Loucy (cell line): ENCODE measurements around the gene MAPK7.

Experiments
- EZH2phosphoT487 ChIP-seq: fragments of 200-600 bp; IDR thresholded peaks from 2 replicates; pipeline ENCODE4 v1.6.1; 2018; ENCODE audit warnings: antibody characterized with exemption, mild to moderate bottlenecking, moderate library complexity, borderline replicate concordance
- TF ChIP-seq, protein P1 (sequence below): fragments of 200-600 bp; sonication (generic); conservative IDR thresholded peaks from 2 replicates; pipeline ENCODE4 v1.5.1; 2014; ENCODE audit warnings: mild to moderate bottlenecking, antibody characterized with exemption, low read length

DNA sequence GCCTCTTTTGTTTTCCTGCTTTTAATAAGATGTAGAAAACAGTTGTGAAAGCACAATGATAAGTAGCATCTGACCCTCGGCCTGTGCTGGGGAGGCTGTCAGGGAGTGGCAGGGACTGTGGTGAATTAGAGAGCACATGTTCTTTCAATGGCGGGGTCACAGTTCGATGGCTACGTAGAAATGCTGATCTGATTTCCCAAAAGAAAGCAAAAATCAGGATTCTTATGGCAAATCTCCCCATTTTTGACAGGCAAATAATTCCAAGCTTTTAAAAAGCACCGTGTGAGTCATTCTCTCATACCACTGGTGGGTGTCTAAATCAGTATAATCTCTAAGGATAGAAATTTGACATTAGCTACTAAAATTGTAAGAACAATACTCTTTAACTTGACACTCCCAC lies 4.2 kb upstream of the MAPK7 start:
- TF ChIP-seq, protein P1, sequence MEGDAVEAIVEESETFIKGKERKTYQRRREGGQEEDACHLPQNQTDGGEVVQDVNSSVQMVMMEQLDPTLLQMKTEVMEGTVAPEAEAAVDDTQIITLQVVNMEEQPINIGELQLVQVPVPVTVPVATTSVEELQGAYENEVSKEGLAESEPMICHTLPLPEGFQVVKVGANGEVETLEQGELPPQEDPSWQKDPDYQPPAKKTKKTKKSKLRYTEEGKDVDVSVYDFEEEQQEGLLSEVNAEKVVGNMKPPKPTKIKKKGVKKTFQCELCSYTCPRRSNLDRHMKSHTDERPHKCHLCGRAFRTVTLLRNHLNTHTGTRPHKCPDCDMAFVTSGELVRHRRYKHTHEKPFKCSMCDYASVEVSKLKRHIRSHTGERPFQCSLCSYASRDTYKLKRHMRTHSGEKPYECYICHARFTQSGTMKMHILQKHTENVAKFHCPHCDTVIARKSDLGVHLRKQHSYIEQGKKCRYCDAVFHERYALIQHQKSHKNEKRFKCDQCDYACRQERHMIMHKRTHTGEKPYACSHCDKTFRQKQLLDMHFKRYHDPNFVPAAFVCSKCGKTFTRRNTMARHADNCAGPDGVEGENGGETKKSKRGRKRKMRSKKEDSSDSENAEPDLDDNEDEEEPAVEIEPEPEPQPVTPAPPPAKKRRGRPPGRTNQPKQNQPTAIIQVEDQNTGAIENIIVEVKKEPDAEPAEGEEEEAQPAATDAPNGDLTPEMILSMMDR = no peak
- TF ChIP-seq EZH2phosphoT487 = no peak
